SJCRH30 (cell line): ENCODE results near the gene DNAH6. TPM values are rescaled to one million over a fixed set of nuclear protein-coding genes. Genes with fewer than 3 reads are reported as not detected.

Source experiments
- DNase-seq, 2 experiments: peaks; one replicate each; pipeline ENCODE4 v3.0.0-alpha.2; 2015 to 2020
- H3K27ac ChIP-seq: fragments of 250-450 bp; sonication (Bioruptor Pico); 2 replicates; pipeline ENCODE4 v1.5.1; 2020; ENCODE audit warnings: mild to moderate bottlenecking, moderate library complexity
- H3K27me3 ChIP-seq: fragments of 250-450 bp; sonication (Bioruptor Pico); 2 replicates; pipeline ENCODE4 v1.5.1; 2020; ENCODE audit warnings: mild to moderate bottlenecking, moderate library complexity
- H3K36me3 ChIP-seq: fragments of 250-450 bp; sonication (Bioruptor Pico); 2 replicates; pipeline ENCODE4 v1.5.1; 2020; ENCODE audit warnings: mild to moderate bottlenecking, moderate library complexity
- H3K4me1 ChIP-seq: fragments of 250-450 bp; sonication (Bioruptor Pico); 2 replicates; pipeline ENCODE4 v1.5.1; 2020; ENCODE audit warnings: mild to moderate bottlenecking, moderate library complexity
- H3K4me3 ChIP-seq: fragments of 250-450 bp; sonication (Bioruptor Pico); 2 replicates; pipeline ENCODE4 v1.5.1; 2020; ENCODE audit warnings: mild to moderate bottlenecking, moderate library complexity
- H3K9me3 ChIP-seq: fragments of 250-450 bp; sonication (Bioruptor Pico); replicated peaks from 2 replicates; pipeline ENCODE4 v1.5.1; 2020; ENCODE audit warnings: mild to moderate bottlenecking, moderate library complexity
- total RNA-seq: library from RNA; depleted of rRNA; stranded (reverse); fragments of >200 nt; shearing (Covaris generic); gene quantifications from 2 replicates; pipeline ENCODE4 v1.2.3, GENCODE V29; 2014

The DNAH6 gene
- total RNA-seq, 1 experiment from 2014 or later: not detected

DNA sequence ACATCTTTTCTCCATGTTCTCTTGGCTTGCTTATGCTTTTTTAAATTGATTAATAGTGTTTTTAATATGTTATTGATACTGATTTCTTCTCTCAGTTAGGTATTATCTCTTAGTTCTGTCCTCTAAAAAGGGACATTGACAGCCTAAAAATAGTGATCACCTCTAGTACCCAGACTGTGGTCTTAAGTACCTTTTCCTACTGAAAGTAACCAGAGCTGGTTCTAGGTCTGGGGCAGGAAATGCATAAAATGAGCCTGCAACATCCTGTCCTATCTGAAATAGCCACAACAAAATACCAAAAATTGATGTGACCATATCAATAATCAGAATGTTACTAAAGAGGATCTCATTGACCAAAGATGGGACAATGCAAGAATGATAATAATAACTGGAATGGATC lies 113.3 kb downstream of the DNAH6 start:
- no peak overlapping the region for H3K4me3 ChIP-seq
- no peak overlapping the region for H3K27ac ChIP-seq
- no peaks in the 10 kb centered on the region for H3K27me3 ChIP-seq

DNA sequence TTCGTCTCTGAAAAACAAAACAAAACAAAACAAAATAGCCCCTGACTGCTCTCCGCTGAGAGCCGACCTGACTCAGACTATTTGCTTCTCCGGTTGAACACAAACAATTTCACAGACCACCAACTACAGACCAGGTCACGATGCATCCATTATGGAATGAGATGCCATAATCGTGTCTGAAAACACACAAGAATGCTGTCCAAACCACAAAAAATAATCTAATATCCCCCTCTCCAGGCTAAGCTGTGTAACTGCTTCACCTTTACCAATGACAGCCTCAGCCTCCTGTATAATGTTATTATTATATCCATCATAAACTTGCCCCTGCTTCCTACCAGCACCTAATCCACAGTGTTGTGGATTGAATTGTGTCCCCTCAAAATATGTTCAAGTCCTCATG lies 114.7 kb downstream of the DNAH6 start:
- Histone ChIP-seq H3K27me3 (no peaks in the 10 kb centered on the region), H3K27ac (no peak overlapping the region), H3K9me3 (no peaks in the 10 kb centered on the region), H3K4me3 (no peak overlapping the region), H3K36me3 (no peaks in the 10 kb centered on the region), H3K4me1 (no peaks in the 10 kb centered on the region)
- DNase-seq: peak; percentile 4 to 62

More for the DNA sequence above, 113.3 kb downstream of the DNAH6 start:
- no peaks in the 10 kb centered on the region for H3K9me3 ChIP-seq
- no peak for DNase-seq
- H3K36me3 ChIP-seq: no peaks in the 10 kb centered on the region
- H3K4me1 ChIP-seq: no peaks in the 10 kb centered on the region; the same call in 1 of the 2 replicates

DNA sequence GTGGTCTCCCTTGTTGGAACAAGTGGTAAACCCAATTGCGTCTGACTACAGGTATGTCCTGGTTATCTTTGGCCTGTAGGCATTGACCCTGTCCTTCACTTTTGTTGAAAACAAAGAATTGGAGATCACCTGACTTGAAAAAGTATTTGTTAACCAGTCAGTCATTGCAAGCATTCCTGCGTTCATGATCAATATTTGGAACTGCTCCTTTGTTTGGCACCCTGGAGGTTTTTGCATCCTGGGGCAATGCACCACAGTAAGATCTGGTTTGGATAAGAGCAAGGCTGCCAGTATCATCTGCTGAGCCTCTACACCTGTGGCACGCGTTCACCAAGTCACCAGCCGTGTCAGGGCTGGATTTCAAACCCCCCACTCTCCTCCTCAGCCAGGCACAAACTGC lies 115.7 kb downstream of the DNAH6 start:
- DNase-seq: no peak
- no peaks in the 10 kb centered on the region for H3K4me1 ChIP-seq
- no peak overlapping the region for H3K27ac ChIP-seq
- H3K4me3 ChIP-seq: no peak overlapping the region
- H3K36me3 ChIP-seq: no peaks in the 10 kb centered on the region
- no peaks in the 10 kb centered on the region for H3K27me3 ChIP-seq
- no peaks in the 10 kb centered on the region for H3K9me3 ChIP-seq

DNA sequence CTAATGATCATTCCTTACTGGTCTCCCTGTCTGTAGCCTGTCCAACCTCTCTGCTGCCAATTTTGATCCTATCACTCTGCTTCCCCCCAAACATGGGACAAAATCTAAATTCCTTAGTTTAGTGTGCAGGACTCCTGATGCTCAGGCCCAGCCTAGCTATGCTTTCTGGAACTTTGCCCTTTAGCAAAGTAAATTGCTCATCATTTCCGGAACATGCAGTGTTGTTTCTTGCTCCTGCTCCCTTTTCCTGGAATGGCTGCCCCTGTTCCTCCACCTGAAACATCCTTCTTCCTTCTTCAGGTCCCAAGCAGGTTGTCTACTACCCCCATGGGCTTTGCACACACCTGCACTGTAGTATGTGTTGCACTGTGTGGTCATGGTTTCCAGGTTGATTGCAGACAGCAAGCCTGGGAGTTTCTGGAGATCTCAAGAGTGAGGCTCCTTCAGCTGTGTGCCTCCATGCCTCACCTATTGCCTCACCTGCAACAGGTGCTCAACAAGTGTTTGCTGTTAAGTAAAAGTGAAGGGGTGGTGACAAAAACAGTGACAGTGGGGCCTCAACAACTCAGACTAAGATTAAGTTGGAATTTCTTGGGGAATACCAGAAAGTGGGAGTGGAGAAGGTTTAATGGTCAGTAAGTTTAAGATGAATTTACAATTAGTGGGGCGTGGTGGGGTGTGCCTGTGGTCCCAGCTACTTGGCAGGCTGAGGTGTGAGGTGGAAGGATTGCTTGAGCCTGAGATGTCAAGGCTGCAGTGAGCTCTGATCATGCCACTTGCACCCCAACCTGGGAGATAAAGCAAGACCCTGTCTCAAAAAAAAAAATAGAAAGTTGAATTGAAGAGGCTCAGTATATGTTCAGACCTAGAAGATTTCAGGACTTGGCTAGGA lies 120.0 kb downstream of the DNAH6 start:
- no peak for DNase-seq
- no peak overlapping the region for H3K27ac ChIP-seq
- H3K36me3 ChIP-seq: no peaks in the 10 kb centered on the region
- H3K4me1 ChIP-seq: no peaks in the 10 kb centered on the region
- no peaks in the 10 kb centered on the region for H3K27me3 ChIP-seq
- no peaks in the 10 kb centered on the region for H3K9me3 ChIP-seq
- no peak overlapping the region for H3K4me3 ChIP-seq

DNA sequence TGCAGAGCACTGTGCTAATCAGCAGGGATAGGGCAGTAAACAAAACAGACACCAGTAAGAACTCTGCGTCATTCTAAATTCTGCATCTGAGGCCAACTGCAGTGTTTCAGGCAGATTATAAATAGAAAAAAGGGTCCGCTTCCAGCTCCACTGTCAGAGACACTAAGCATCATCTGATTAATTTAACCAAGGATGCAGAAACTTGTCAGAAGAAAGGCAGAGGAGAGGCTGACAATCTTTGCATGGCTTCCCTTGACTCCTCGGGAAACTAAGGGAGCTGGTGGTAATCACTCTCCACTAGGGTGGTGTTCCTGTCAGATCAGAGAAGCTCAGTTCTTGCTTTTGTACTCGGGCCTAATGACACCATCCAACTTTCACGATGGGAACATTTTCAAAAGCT lies 123.5 kb downstream of the DNAH6 start:
- Histone ChIP-seq H3K9me3 (no peaks in the 10 kb centered on the region), H3K4me3 (no peak overlapping the region), H3K27me3 (no peaks in the 10 kb centered on the region), H3K4me1 (no peaks in the 10 kb centered on the region), H3K27ac (no peak overlapping the region), H3K36me3 (no peaks in the 10 kb centered on the region)
- DNase-seq: no peak

DNA sequence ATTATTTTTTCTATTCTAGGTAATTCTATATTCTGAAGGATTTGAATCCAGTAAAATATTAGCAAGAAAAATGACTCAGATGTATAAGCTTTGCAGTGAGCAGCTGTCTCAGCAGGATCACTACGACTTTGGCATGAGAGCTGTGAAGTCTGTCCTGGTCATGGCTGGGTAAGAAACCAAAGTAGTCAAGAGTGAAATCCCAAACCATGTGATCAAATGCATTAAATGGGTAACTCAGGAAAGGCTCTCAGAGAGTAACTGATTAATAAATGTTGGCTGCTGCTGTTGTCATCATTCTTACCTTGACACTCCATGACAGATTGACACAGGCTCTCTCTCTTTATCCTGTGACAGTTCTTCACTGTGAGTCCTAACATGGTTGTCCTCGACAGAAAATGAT lies 124.1 kb downstream of the DNAH6 start:
- Histone ChIP-seq H3K27ac (no peak overlapping the region), H3K4me1 (no peaks in the 10 kb centered on the region), H3K36me3 (no peaks in the 10 kb centered on the region), H3K9me3 (no peaks in the 10 kb centered on the region), H3K27me3 (no peaks in the 10 kb centered on the region), H3K4me3 (no peak overlapping the region)
- peak in 1 of 2 experiments; percentile 13 for DNase-seq

DNA sequence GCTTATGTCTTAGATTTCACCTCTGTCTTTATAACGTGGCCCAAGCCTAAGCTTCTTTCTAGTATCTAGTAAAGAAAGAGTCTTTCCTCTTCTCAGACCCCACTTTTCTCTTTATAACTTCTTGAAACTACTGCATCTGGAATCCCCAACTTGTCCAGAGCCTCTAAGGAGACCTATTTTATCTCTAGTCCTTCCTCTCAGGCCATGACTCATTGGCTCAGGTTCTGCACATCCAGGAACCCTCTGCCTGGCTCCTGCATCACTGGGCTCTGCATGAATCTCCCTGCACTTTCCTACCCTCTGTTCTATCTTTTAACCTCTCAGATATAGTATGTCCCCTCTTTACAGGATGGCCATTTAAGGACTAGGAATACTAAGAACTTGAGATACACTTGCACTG lies 124.7 kb downstream of the DNAH6 start:
- Histone ChIP-seq H3K4me3 (no peak overlapping the region), H3K27ac (no peak overlapping the region)

DNA sequence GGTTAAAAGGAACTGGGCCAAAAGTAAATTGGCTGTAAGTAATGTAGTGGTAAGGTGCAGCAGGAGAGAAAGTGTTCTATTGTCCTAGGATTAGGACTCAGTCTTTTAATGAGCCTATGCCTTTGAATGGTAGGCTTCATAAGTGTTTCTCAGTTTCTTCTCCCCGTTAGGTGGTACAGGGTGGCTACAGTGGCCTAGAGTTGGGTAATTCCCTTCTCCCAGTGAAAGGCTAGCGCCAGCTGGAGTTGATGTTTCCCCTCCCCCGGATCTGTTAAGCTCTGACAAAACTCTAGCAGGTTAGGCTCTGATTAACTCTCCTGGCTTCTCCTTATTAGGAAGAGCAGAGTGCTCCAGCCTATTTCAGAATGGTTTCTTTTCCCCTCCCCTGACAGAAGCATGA lies 127.7 kb downstream of the DNAH6 start:
- no peaks in the 10 kb centered on the region for H3K36me3 ChIP-seq
- no peak for DNase-seq
- H3K4me3 ChIP-seq: no peak overlapping the region
- no peak overlapping the region for H3K27ac ChIP-seq
- H3K27me3 ChIP-seq: peaks cover 3% of the 10 kb centered on the region; the same call in 1 of the 2 replicates
- H3K4me1 ChIP-seq: no peaks in the 10 kb centered on the region
- no peaks in the 10 kb centered on the region for H3K9me3 ChIP-seq

More for the DNA sequence above, 124.7 kb downstream of the DNAH6 start:
- DNase-seq: no peak
- no peaks in the 10 kb centered on the region for H3K4me1 ChIP-seq
- no peaks in the 10 kb centered on the region for H3K9me3 ChIP-seq
- H3K36me3 ChIP-seq: no peaks in the 10 kb centered on the region
- no peaks in the 10 kb centered on the region for H3K27me3 ChIP-seq

DNA sequence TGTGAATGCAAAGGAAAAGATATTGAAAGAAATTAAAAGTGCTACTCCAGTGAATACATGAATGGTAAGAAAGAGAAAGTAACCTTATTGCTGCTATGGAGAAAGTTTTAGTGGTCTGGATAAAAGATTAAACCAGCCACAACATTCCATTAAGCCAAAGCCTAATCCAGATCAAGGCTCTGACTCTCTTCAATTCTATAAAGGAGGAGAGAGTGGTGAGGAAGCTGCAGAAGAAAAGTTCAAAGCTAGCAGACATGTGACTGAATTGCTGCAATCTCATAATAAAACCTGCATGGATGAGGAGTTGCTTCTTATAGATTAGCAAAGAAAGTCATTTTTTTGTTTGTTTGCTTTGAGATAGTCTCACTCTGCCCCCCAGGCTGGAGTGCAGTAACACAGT lies 130.2 kb downstream of the DNAH6 start:
- Histone ChIP-seq H3K27me3 (peaks cover 10% of the 10 kb centered on the region; the same call in 1 of the 2 replicates), H3K4me3 (no peak overlapping the region), H3K27ac (no peak overlapping the region), H3K4me1 (no peaks in the 10 kb centered on the region), H3K36me3 (no peaks in the 10 kb centered on the region), H3K9me3 (no peaks in the 10 kb centered on the region)
- no peak for DNase-seq

DNA sequence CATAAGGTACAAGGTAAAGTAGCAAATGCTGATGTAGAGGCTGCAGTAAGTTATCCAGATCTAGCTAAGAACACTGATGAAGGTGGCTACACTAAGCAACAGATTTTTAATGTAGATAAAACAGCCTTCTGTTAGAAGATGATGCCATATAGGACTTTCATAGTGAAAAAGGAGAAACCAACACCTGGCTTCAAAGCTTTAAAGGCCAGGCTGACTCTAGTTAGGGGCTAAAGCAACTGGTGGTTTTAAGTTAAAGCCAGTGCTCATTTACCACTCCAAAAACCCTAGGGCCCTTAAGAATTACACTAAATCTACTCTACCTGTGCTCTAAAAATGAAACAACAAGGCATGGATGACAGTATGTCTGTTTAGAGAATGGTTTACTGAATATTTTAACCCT lies 131.0 kb downstream of the DNAH6 start:
- peaks cover 10% of the 10 kb centered on the region; the same call in 1 of the 2 replicates for H3K27me3 ChIP-seq
- H3K36me3 ChIP-seq: no peaks in the 10 kb centered on the region
- no peaks in the 10 kb centered on the region for H3K9me3 ChIP-seq
- H3K27ac ChIP-seq: no peak overlapping the region
- no peaks in the 10 kb centered on the region for H3K4me1 ChIP-seq
- no peak for DNase-seq
- H3K4me3 ChIP-seq: no peak overlapping the region

DNA sequence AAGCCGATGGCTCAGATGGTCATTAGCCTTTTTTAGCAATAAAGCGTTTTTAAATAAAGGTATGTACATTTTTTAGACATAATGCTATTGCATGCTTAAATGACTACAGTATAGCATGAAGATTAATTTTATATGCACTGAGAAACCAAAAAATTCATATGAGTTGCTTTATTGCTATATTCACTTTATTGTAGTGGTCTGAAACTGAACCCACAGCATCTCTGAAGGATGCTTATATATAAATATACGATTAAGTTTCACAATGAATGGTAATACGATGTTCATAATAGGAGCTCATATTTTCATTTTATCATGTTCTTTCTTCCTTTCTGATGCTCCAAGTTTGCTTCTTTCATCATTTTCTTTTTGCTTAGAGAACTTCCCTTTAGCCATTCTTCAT lies 132.8 kb downstream of the DNAH6 start:
- Histone ChIP-seq H3K27ac (no peak overlapping the region), H3K9me3 (no peaks in the 10 kb centered on the region), H3K4me1 (no peaks in the 10 kb centered on the region), H3K4me3 (no peak overlapping the region), H3K27me3 (peaks cover 10% of the 10 kb centered on the region; the same call in 1 of the 2 replicates), H3K36me3 (no peaks in the 10 kb centered on the region)
- DNase-seq: no peak

DNA sequence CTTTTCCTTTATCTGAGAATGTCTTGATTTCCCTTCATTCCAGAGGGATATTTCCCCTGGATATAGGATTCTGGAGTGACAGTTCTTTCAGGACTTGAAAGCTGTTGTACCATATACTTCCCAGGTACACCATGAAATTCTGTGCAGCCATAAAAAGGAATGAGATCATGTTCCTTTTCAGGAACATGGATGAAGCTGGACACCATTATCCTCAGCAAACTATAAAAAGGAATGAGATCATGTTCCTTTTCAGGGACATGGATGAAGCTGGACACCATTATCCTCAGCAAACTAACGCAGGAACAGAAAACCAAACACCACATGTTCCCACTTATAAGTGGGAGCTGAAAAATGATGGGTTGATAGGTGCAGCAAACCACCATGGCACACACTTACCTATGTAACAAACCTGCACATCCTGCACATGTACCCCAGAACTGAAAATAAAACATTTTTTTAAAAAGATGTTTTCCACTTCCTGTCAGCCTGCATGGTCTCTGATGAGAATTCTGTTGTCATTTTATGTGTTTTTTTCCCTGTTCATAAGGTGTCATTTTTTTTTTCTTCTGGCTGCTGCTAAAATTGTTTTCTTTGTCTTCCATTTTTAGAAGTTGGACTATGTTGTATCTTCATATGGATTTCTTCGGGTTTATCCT lies 133.3 kb downstream of the DNAH6 start:
- H3K27me3 ChIP-seq: peaks cover 10% of the 10 kb centered on the region; the same call in 1 of the 2 replicates
- H3K36me3 ChIP-seq: no peaks in the 10 kb centered on the region
- no peak overlapping the region for H3K27ac ChIP-seq
- no peaks in the 10 kb centered on the region for H3K9me3 ChIP-seq
- no peak for DNase-seq
- no peaks in the 10 kb centered on the region for H3K4me1 ChIP-seq
- no peak overlapping the region for H3K4me3 ChIP-seq

DNA sequence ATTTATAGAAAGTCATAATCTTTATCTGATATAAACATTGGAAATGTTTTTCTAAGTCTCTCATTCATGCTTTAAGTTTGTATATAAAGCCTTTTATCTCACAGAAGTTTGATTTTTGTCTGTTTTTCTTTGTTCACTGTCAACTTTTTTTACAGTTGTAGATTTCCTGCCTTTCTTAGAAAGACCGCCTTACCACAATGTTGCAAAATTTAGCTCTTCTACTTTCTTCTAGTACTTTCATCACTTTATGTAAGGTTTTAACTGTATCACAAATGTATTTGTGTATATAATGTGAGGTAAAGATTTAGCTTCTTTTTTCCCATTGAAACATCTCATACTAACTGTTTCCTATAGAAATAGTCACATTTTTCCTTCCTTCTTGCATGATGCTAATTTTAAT lies 136.1 kb downstream of the DNAH6 start:
- Histone ChIP-seq H3K27me3 (0 out of 2 replicates have a peak, but pooled peaks cover 7% of the 10 kb centered on the region), H3K27ac (no peak overlapping the region), H3K4me1 (no peaks in the 10 kb centered on the region), H3K36me3 (no peaks in the 10 kb centered on the region), H3K9me3 (no peaks in the 10 kb centered on the region), H3K4me3 (no peak overlapping the region)
- DNase-seq: no peak

DNA sequence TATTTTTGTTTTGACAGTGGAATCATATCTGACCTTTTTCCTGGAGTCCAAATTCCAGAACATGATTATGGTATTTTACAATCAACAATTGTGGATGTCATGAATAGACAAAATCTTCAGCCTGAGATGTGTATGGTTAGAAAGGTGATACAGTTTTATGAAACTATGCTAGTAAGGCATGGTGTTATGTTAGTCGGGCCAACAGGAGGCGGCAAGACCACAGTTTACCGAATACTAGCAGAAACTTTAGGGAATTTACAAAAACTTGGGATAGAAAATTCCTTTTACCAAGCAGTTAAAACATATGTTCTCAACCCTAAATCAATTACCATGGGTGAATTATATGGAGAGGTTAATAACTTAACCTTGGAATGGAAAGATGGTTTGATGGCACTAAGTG lies 137.0 kb downstream of the DNAH6 start:
- no peak overlapping the region for H3K27ac ChIP-seq
- DNase-seq: no peak
- no peaks in the 10 kb centered on the region for H3K36me3 ChIP-seq
- H3K9me3 ChIP-seq: no peaks in the 10 kb centered on the region
- no peak overlapping the region for H3K4me3 ChIP-seq
- no peaks in the 10 kb centered on the region for H3K4me1 ChIP-seq
- 0 out of 2 replicates have a peak, but pooled peaks cover 7% of the 10 kb centered on the region for H3K27me3 ChIP-seq

DNA sequence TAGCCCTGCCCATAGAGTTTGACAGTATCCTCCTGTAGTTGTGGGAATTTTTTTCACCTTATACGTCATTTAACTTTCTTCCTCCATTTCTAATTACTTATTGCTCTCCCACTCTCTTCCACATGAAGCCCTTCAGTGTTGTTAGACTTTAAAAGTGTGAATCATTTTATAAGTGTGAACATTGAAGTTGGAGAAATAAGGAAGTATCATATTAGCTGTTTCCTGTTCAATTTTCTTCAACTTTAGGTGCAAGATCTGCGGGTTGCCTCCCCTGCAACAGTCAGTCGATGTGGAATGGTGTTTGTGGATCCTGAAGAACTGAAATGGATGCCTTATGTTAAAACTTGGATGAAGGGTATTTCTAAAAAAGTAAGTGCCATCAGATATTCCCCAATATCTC lies 138.1 kb downstream of the DNAH6 start:
- H3K4me1 ChIP-seq: no peaks in the 10 kb centered on the region
- no peaks in the 10 kb centered on the region for H3K9me3 ChIP-seq
- DNase-seq: no peak
- H3K27ac ChIP-seq: no peak overlapping the region
- no peaks in the 10 kb centered on the region for H3K36me3 ChIP-seq
- H3K4me3 ChIP-seq: no peak overlapping the region
- H3K27me3 ChIP-seq: 0 out of 2 replicates have a peak, but pooled peaks cover 3% of the 10 kb centered on the region
